GM19035 (cell line): ENCODE results near the gene ATXN1L.
"Not testable (repeated sequence)": the region's sequence is repeated elsewhere in the genome, so short reads cannot be mapped to it uniquely, and the experiment has no call there.

Experiments used
- ATAC-seq: cut with Tn5 transposase; IDR thresholded peaks from one replicate; pipeline ENCODE4 v1.9.1; 2021; ENCODE audit not compliant: unreplicated experiment

Gene ATXN1L

GRCh38 chr16:71852561-71852960 lies 6.8 kb downstream of the ATXN1L start:
- ATAC-seq = no peak

GRCh38 chr16:71853413-71853812 lies 7.6 kb downstream of the ATXN1L start:
- ATAC-seq = peak; percentile 62

GRCh38 chr16:71854369-71854948 lies 8.7 kb downstream of the ATXN1L start:
- no peak for ATAC-seq

GRCh38 chr16:71855937-71856662 lies 10.3 kb downstream of the ATXN1L start:
- ATAC-seq = no peak

- ATAC-seq = no peak
Observed at GRCh38 chr16:71859762-71860521, 14.2 kb downstream of the ATXN1L start.

GRCh38 chr16:71863995-71864394 lies 18.2 kb downstream of the ATXN1L start:
- ATAC-seq = no peak

GRCh38 chr16:71865173-71865863 lies 19.5 kb downstream of the ATXN1L start:
- no peak for ATAC-seq

- ATAC-seq = not testable (repeated sequence)
Observed at GRCh38 chr16:71867175-71867574, 21.4 kb downstream of the ATXN1L start.

GRCh38 chr16:71867939-71868338 lies 22.2 kb downstream of the ATXN1L start:
- no peak for ATAC-seq

GRCh38 chr16:71869089-71869488 lies 23.3 kb downstream of the ATXN1L start:
- ATAC-seq = no peak

GRCh38 chr16:71870818-71871217 lies 25.0 kb downstream of the ATXN1L start:
- ATAC-seq = no peak

GRCh38 chr16:71873199-71873598 lies 27.4 kb downstream of the ATXN1L start:
- ATAC-seq = no peak

- ATAC-seq = no peak
Observed at GRCh38 chr16:71878911-71879310, 33.1 kb downstream of the ATXN1L start.

- ATAC-seq = no peak
Observed at GRCh38 chr16:71880176-71880575, 34.4 kb downstream of the ATXN1L start.

- peak; percentile 45 for ATAC-seq
Observed at GRCh38 chr16:71882505-71883167, 36.9 kb downstream of the ATXN1L start.

- peak; percentile 47 for ATAC-seq
Observed at GRCh38 chr16:71883168-71883848, 37.5 kb downstream of the ATXN1L start.

- peak; percentile 49 for ATAC-seq
Observed at GRCh38 chr16:71883849-71884638, 38.3 kb downstream of the ATXN1L start, which contains the start of gene ZNF821. TSS of gene ZNF821 (minus strand) at chr16:71884182. CDS start at chr16:71879946, 4,236 bp downstream.

- no peak for ATAC-seq
Observed at GRCh38 chr16:71885261-71885650, 39.5 kb downstream of the ATXN1L start.

- no peak for ATAC-seq
Observed at GRCh38 chr16:71889147-71889546, 43.4 kb downstream of the ATXN1L start.

GRCh38 chr16:71893888-71894228 lies 48.1 kb downstream of the ATXN1L start:
- no peak for ATAC-seq
